CD4-positive, alpha-beta memory T cell (primary cell): Measurements from ENCODE around the gene BEX1. TPM values are rescaled to one million over a fixed set of nuclear protein-coding genes. Genes with fewer than 3 reads are reported as not detected.

Experiments used
- CTCF ChIA-PET: fragments of 350-600 bp; sonication (Branson Sonifier 250); formaldehyde crosslinking; loops from one replicate; lab custom pipeline; 2021; ENCODE audit warnings: inconsistent platforms; ENCODE audit not compliant: partially characterized antibody; lab: Charles Lee
- POLR2A ChIA-PET: fragments of 350-600 bp; sonication (Branson Sonifier 250); formaldehyde crosslinking; loops from one replicate; lab custom pipeline; 2021; ENCODE audit not compliant: partially characterized antibody; lab: Charles Lee
- DNase-seq, 5 donors: peaks; one replicate each; pipeline versions ENCODE4 v3.0.0 to v3.0.0-alpha.2; 2020 to 2022; ENCODE audit warnings: mixed read lengths in 1 of 5
- H3K27ac ChIP-seq: one replicate; pipeline ENCODE4 v1.7.0; 2013; ENCODE audit warnings: low read depth, low read length
- H3K27me3 ChIP-seq: 2 replicates; pipeline ENCODE4 v1.7.0; 2013; ENCODE audit warnings: mild to moderate bottlenecking, low read length, moderate library complexity; ENCODE audit not compliant: insufficient read depth
- H3K36me3 ChIP-seq: 2 replicates; pipeline ENCODE4 v1.7.0; 2013; ENCODE audit warnings: mild to moderate bottlenecking, low read length, moderate library complexity; ENCODE audit not compliant: insufficient read depth
- H3K4me1 ChIP-seq: 2 replicates; pipeline ENCODE4 v1.7.0; 2013; ENCODE audit warnings: mild to moderate bottlenecking, low read length, moderate library complexity; ENCODE audit not compliant: insufficient read depth
- H3K4me3 ChIP-seq, 2 donors: one replicate each; pipeline ENCODE4 v1.7.0; 2013; ENCODE audit warnings: low read length in 2 of 2, mild to moderate bottlenecking in 1 of 2
- H3K9me3 ChIP-seq, 2 donors: one replicate each; pipeline ENCODE4 v1.7.0; 2013; ENCODE audit warnings: low read length in 2 of 2, control low read depth in 1 of 2; ENCODE audit not compliant: control insufficient read depth in 1 of 2
- H3K27ac Mint-ChIP-seq, 7 donors: one replicate each; pipeline ENCODE4 v1.8.0; 2020 to 2021; ENCODE audit warnings: mixed read lengths in 7 of 7, mild to moderate bottlenecking in 6 of 7, inconsistent platforms in 3 of 7, moderate library complexity in 3 of 7
- H3K27me3 Mint-ChIP-seq, 2 donors: one replicate each; pipeline ENCODE4 v1.8.0; 2020 to 2021; ENCODE audit warnings: mixed read lengths in 2 of 2
- H3K36me3 Mint-ChIP-seq, 2 donors: one replicate each; pipeline ENCODE4 v1.8.0; 2020 to 2021; ENCODE audit warnings: mixed read lengths in 2 of 2, inconsistent platforms in 1 of 2, mild to moderate bottlenecking in 1 of 2
- H3K4me1 Mint-ChIP-seq, 4 donors: one replicate each; pipeline ENCODE4 v1.8.0; 2020 to 2021; ENCODE audit warnings: mixed read lengths in 4 of 4, mild to moderate bottlenecking in 1 of 4
- H3K4me3 Mint-ChIP-seq, 8 donors: one replicate each; pipeline ENCODE4 v1.8.0; 2020 to 2021; ENCODE audit warnings: mixed read lengths in 8 of 8, mild to moderate bottlenecking in 7 of 8, moderate library complexity in 6 of 8, inconsistent platforms in 3 of 8
- H3K9me3 Mint-ChIP-seq, 8 donors: one replicate each; pipeline ENCODE4 v1.8.0; 2020 to 2021; ENCODE audit warnings: mixed read lengths in 8 of 8, mild to moderate bottlenecking in 5 of 8, inconsistent platforms in 3 of 8, moderate library complexity in 1 of 8
- intact Hi-C: fragments of 100-400 bp; cut with micrococcal nuclease; formaldehyde crosslinking; loops from one replicate; pipeline ENCODE4 v1.15.1; 2023
- polyA plus RNA-seq, 2 donors: library from polyadenylated mRNA; unstranded; fragments of 300-500 nt; fragmentation: Illumina TruSeq; gene quantifications; one replicate each; pipeline ENCODE4 v1.2.3, GENCODE V29; 2021
- total RNA-seq, 2 experiments: library from RNA; stranded (reverse); gene quantifications; one replicate each; pipeline ENCODE4 v1.2.3, GENCODE V29; 2021

BEX1 gene
- total and polyA plus RNA-seq, 4 experiments from 2014 or later = 0.50 TPM; not detected in 3

GRCh38 chrX:103012945-103013344 is 51.0 kb downstream of the BEX1 start:
- no peaks in the 10 kb centered on the region for H3K4me1 ChIP-seq
- H3K36me3 ChIP-seq = no peaks in the 10 kb centered on the region
- no peaks in the 10 kb centered on the region for H3K9me3 ChIP-seq
- Mint-ChIP-seq H3K36me3 (no peaks in the 10 kb centered on the region), H3K9me3 (no peaks in the 10 kb centered on the region), H3K4me3 (no peak overlapping the region), H3K27me3 (peaks cover 0 to 8% of the 10 kb centered on the region in 2 donors), H3K4me1 (no peaks in the 10 kb centered on the region), H3K27ac (no peak overlapping the region)
- no peak overlapping the region for H3K4me3 ChIP-seq
- no peak for DNase-seq
- intact Hi-C loops = no loop called here
- CTCF ChIA-PET = no interaction called here
- no peaks in the 10 kb centered on the region for H3K27me3 ChIP-seq
- H3K27ac ChIP-seq = no peak overlapping the region
- POLR2A ChIA-PET = no interaction called here

Other genes starting within 250 kb of the BEX1 start
- gene RAB40AL, start 126.9 kb downstream of the BEX1 start, total RNA-seq = under 1 TPM in 1 of 2 experiments, not detected in 1; 0.64 TPM
- gene RAB40AL, start 126.9 kb downstream of the BEX1 start, polyA plus RNA-seq = not detected
- gene NXF3, start 29.0 kb upstream of the BEX1 start, total RNA-seq = not detected
- not detected for gene NXF3, start 29.0 kb upstream of the BEX1 start, polyA plus RNA-seq
- 10 to 100 TPM; 38.9 to 39.6 TPM for gene BEX4, start 150.9 kb upstream of the BEX1 start, total RNA-seq
- 100 to 1,000 TPM in 1 of 2 donors, 10 to 100 TPM in 1; 58.3 to 101 TPM for gene BEX4, start 150.9 kb upstream of the BEX1 start, polyA plus RNA-seq
- gene TCEAL8, start 191.0 kb upstream of the BEX1 start, total RNA-seq = 10 to 100 TPM; 33.9 to 35.3 TPM
- gene TCEAL8, start 191.0 kb upstream of the BEX1 start, polyA plus RNA-seq = 100 to 1,000 TPM in 1 of 2 donors, 10 to 100 TPM in 1; 71.5 to 122 TPM
- not detected for gene TCEAL5, start 212.6 kb upstream of the BEX1 start, total RNA-seq
- gene TCEAL5, start 212.6 kb upstream of the BEX1 start, polyA plus RNA-seq = not detected
- 10 to 100 TPM; 41.9 to 48.2 TPM for gene BEX2, start 246.8 kb upstream of the BEX1 start, total RNA-seq
- 100 to 1,000 TPM in 1 of 2 donors, 10 to 100 TPM in 1; 71.4 to 112 TPM for gene BEX2, start 246.8 kb upstream of the BEX1 start, polyA plus RNA-seq